HepG2 (cell line): ENCODE results near the gene TMCO6. TPM values are rescaled to one million over a fixed set of nuclear protein-coding genes. Genes with fewer than 3 reads are reported as not detected.

ENCODE experiments used
- ATAC-seq: fragments of 200-7000 bp; cut with Tn5 transposase; 3 replicates; pipeline ENCODE4 v1.9.1; 2020; ENCODE audit warnings: mild to moderate bottlenecking, moderate library complexity
- BruUV-seq: library from RNA; stranded (reverse); fragments of 400-500 nt; replicated peaks from 2 replicates; lab custom pipeline; 2021; lab: Mats Ljungman, UMichigan
- CTCF ChIA-PET: fragments of 300-600 bp; formaldehyde crosslinking; extraction: SDS; loops from one replicate; lab custom pipeline; 2021; ENCODE audit warnings: low total read pairs, inconsistent platforms, low intra/inter-chr PET ratio; lab: Yijun Ruan, JAX
- POLR2A ChIA-PET: fragments of 350-600 bp; sonication (Branson Sonifier 250); formaldehyde crosslinking; loops from one replicate; lab custom pipeline; 2020; ENCODE audit warnings: antibody characterized with exemption, inconsistent platforms; lab: Yijun Ruan, JAX
- DNase-seq: peaks from one replicate; pipeline ENCODE4 v3.0.0-alpha.2; 2015; ENCODE audit warnings: low spot score
- FAIRE-seq: peaks from 3 replicates; lab custom pipeline; 2011; peaks lifted over from hg19 to GRCh38; lab: Jason Lieb, UNC
- H2AFZ ChIP-seq: one replicate; pipeline ENCODE4 v1.6.1; 2011; ENCODE audit warnings: low read length, inconsistent platforms
- H3K27ac ChIP-seq: fragments of 300-600 bp; 3 replicates; pipeline ENCODE4 v1.8.0; 2011; ENCODE audit warnings: mixed run types, mild to moderate bottlenecking, mixed read lengths, low read length, inconsistent platforms; ENCODE audit not compliant: insufficient read depth; ENCODE audit errors: extremely low read length
- H3K27me3 ChIP-seq, 2 experiments: fragments of 200-600 bp in 1 of 2; 2 replicates in 1 of 2; 3 replicates in 1 of 2; pipeline versions ENCODE4 v1.6.0 to v1.8.0; 2011; ENCODE audit warnings: low read length in 2 of 2, mild to moderate bottlenecking in 2 of 2, moderate library complexity in 2 of 2, inconsistent platforms in 1 of 2; ENCODE audit not compliant: insufficient read depth in 2 of 2, control insufficient read depth in 1 of 2
- H3K36me3 ChIP-seq, 2 experiments: fragments of 200-600 bp in 1 of 2; replicated peaks in 1 of 2; 2 replicates in 1 of 2; 3 replicates in 1 of 2; pipeline versions ENCODE4 v1.5.1 to v1.8.0; 2011; ENCODE audit warnings: low read length in 2 of 2, inconsistent platforms in 1 of 2; ENCODE audit not compliant: insufficient read depth in 2 of 2, control insufficient read depth in 1 of 2
- H3K4me1 ChIP-seq: 2 replicates; pipeline ENCODE4 v1.5.1; 2012; ENCODE audit warnings: low read length, inconsistent platforms; ENCODE audit not compliant: insufficient read depth
- H3K4me2 ChIP-seq: 2 replicates; pipeline ENCODE4 v1.6.0; 2011; ENCODE audit warnings: low read depth, low read length, inconsistent platforms
- H3K4me3 ChIP-seq, 3 experiments: fragments of 200-600 bp in 1 of 3; sonication (generic), shearing (Covaris generic) in 1 of 3; replicated peaks in 1 of 3; 2 replicates each; pipeline ENCODE4 v1.5.1; 2011 to 2016; ENCODE audit warnings: low read length in 3 of 3, inconsistent platforms in 2 of 3, low read depth in 2 of 3, mild to moderate bottlenecking in 2 of 3, control low read depth in 1 of 3, mixed read lengths in 1 of 3; ENCODE audit not compliant: insufficient read depth in 1 of 3
- H3K79me2 ChIP-seq: one replicate; pipeline ENCODE4 v1.6.1; 2011; ENCODE audit warnings: low read length, inconsistent platforms; ENCODE audit not compliant: insufficient read depth
- H3K9ac ChIP-seq: 2 replicates; pipeline ENCODE4 v1.6.0; 2011; ENCODE audit warnings: mild to moderate bottlenecking, low read depth, low read length, inconsistent platforms; ENCODE audit not compliant: insufficient read depth
- H3K9me3 ChIP-seq: 2 replicates; pipeline ENCODE4 v1.5.1; 2012; ENCODE audit warnings: mild to moderate bottlenecking, low read length
- H4K20me1 ChIP-seq: 2 replicates; pipeline ENCODE4 v1.6.0; 2011; ENCODE audit warnings: inconsistent platforms, mild to moderate bottlenecking, low read length, moderate library complexity; ENCODE audit not compliant: insufficient read depth
- AFF4 ChIP-seq: sonication (generic); formaldehyde crosslinking; IDR thresholded peaks from 2 replicates; pipeline ENCODE4 v1.4.0; 2020; ENCODE audit warnings: missing genetic modification reagents
- AGO2 ChIP-seq: fragments of 200-400 bp; formaldehyde crosslinking; optimal IDR thresholded peaks from 2 replicates; pipeline ENCODE3; 2017; ENCODE audit warnings: mild to moderate bottlenecking, low read depth, low read length, moderate library complexity
- ARID2 ChIP-seq: sonication (generic); formaldehyde crosslinking; IDR thresholded peaks from 2 replicates; pipeline ENCODE4 v1.8.1; 2022; ENCODE audit warnings: mild to moderate bottlenecking, missing genetic modification reagents, borderline replicate concordance
- BHLHE40 ChIP-seq: IDR thresholded peaks from 2 replicates; pipeline ENCODE4 v1.6.1; 2011; ENCODE audit warnings: low read length, improper control_type of control experiment
- FOXP1 ChIP-seq, 2 experiments: fragments of 450-650 bp in 1 of 2; IDR thresholded peaks; 2 replicates each; pipeline ENCODE4 v1.6.1; 2017 to 2018; ENCODE audit warnings: antibody characterized with exemption in 1 of 2
- IRF1 ChIP-seq: sonication (generic); formaldehyde crosslinking; IDR thresholded peaks from 2 replicates; pipeline ENCODE4 v1.4.0; 2020; ENCODE audit warnings: low read depth, mild to moderate bottlenecking, missing genetic modification reagents
- POLR2AphosphoS5 ChIP-seq: IDR thresholded peaks from 2 replicates; pipeline ENCODE4 v1.6.1; 2012; ENCODE audit warnings: low read depth, low read length
- RBFOX2 ChIP-seq: fragments of 200-400 bp; formaldehyde crosslinking; IDR thresholded peaks from 2 replicates; pipeline ENCODE4 v1.6.1; 2017; ENCODE audit warnings: low read depth, mild to moderate bottlenecking, low read length
- SNAPC2 ChIP-seq: sonication (generic); formaldehyde crosslinking; IDR thresholded peaks from 2 replicates; pipeline ENCODE4 v1.8.1; 2022; ENCODE audit warnings: mild to moderate bottlenecking, missing genetic modification reagents
- THYN1 ChIP-seq: sonication (generic); formaldehyde crosslinking; IDR thresholded peaks from 2 replicates; pipeline ENCODE4 v1.8.1; 2023; ENCODE audit warnings: low read depth, mild to moderate bottlenecking, moderate library complexity, missing genetic modification reagents, borderline replicate concordance
- TOE1 ChIP-seq: sonication (generic); formaldehyde crosslinking; IDR thresholded peaks from 2 replicates; pipeline ENCODE4 v1.4.0; 2020; ENCODE audit warnings: mild to moderate bottlenecking, missing genetic modification reagents
- YY1 ChIP-seq: IDR thresholded peaks from 2 replicates; pipeline ENCODE4 v1.6.1; 2011; ENCODE audit warnings: low read length, low read depth, moderate library complexity, mild to moderate bottlenecking; ENCODE audit not compliant: insufficient read depth, insufficient replicate concordance
- ZBTB49 ChIP-seq: sonication (generic); formaldehyde crosslinking; IDR thresholded peaks from 2 replicates; pipeline ENCODE4 v1.4.0; 2020; ENCODE audit warnings: missing genetic modification reagents, borderline replicate concordance
- ZNF317 ChIP-seq: sonication (generic); formaldehyde crosslinking; IDR thresholded peaks from 2 replicates; pipeline ENCODE4 v1.5.0; 2020; ENCODE audit warnings: mild to moderate bottlenecking, missing genetic modification reagents
- ZNF746 ChIP-seq: sonication (generic); formaldehyde crosslinking; IDR thresholded peaks from 2 replicates; pipeline ENCODE4 v1.8.0; 2022; ENCODE audit warnings: mild to moderate bottlenecking, missing genetic modification reagents
- ZNF850 ChIP-seq: sonication (generic); formaldehyde crosslinking; conservative IDR thresholded peaks from 2 replicates; pipeline ENCODE4 v1.9.0; 2021; ENCODE audit warnings: mild to moderate bottlenecking, missing genetic modification reagents
- whole genome bisulfite sequencing: methylation state at CpG from one replicate; pipeline ENCODE4 v1.1.6; 2017; ENCODE audit warnings: low lambda C conversion rate; 5-methylcytosine and 5-hydroxymethylcytosine counted together
- in situ Hi-C: cut with HindIII; loops from 2 replicates; pipeline ENCODE4 v1.10.0; 2017; ENCODE audit warnings: low pct_unique_long_range_greater_than_20kb; ENCODE audit not compliant: extremely low pct_ligation_motif_present
- intact Hi-C: fragments of 100-400 bp; cut with micrococcal nuclease; formaldehyde crosslinking; loops from one replicate; pipeline ENCODE4 v1.10.0; 2022; ENCODE audit not compliant: unreplicated experiment
- polyA plus RNA-seq, 8 experiments: library from polyadenylated mRNA; depleted of rRNA in 3 of 8; stranded (reverse) in 7 of 8; unstranded in 1 of 8; fragments of >200 nt; fragmentation: Illumina TruSeq in 4 of 8; extraction: Trizol in 4 of 8; gene quantifications; 2 replicates each; pipeline versions ENCODE4 v1.2.1 to v1.2.3, GENCODE V29; 2011 to 2016; ENCODE audit warnings: low read depth in 4 of 8, missing spikeins in 1 of 8, mixed read lengths in 1 of 8; ENCODE audit not compliant: insufficient read depth in 1 of 8
- total RNA-seq, 5 experiments: library from RNA; depleted of rRNA; stranded (reverse); fragments of >200 nt; fragmentation: Illumina TruSeq; extraction: Trizol; gene quantifications; 2 replicates each; pipeline ENCODE4 v1.2.3, GENCODE V29; 2016; ENCODE audit warnings: low read depth in 1 of 5

The TMCO6 gene
- total and polyA plus RNA-seq, 2 of the 13 experiments (the other 11 are each of a cell fraction or from before 2014, with no cell fraction given), result 16.6 to 28.2 TPM

- peak; percentile 48; the same call in 1 of the 2 replicates for TF ChIP-seq ZNF317
- TF ChIP-seq YY1, result peak; percentile 64
These were observed 428 bp upstream of the TMCO6 start (continued) for GRCh38 chr5:140638898-140639147.

DNA sequence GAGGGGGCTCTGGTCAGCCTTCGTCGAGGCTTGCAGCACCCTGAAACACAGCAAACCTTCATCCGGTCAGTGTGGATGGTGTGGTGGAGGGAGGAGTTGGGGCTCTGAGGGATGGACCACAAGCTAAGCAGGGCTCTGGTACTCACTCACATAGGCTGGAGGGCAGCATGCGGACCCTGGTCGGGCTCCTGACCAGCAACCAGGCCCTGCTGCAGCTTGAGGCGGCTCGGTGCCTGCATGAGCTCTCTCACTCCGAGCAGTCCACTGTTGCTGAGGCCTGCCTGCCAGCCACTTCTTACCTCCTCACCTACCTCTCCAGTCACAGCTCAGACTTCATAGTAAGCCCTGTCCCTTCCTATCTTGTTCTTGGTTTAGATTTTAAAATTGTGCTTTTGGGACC lies 2.5 kb downstream of the TMCO6 start:
- in situ Hi-C loops, result no loop called here
- Histone ChIP-seq H3K79me2 (peaks cover 39% of the 10 kb centered on the region), H3K27me3 (no peaks in the 10 kb centered on the region), H3K9me3 (no peaks in the 10 kb centered on the region), H3K9ac (no peak overlapping the region), H3K4me3 (no peak overlapping the region), H3K4me1 (peaks cover 61% of the 10 kb centered on the region), H3K27ac (no peak overlapping the region), H2AFZ (no peak overlapping the region), H3K4me2 (0 out of 2 replicates have a peak overlapping the region, but pooled peaks have one; percentile 84), H3K36me3 (peaks cover 11 to 33% of the 10 kb centered on the region in 2 experiments; a peak in 4 of 5 replicates), H4K20me1 (no peaks in the 10 kb centered on the region)
- POLR2A ChIA-PET, result interaction anchor here (1.4 to 2.8 kb wide), 4 partner anchors 49 to 240 kb away, joined by 3 to 9 read pairs (median 7); partner anchors contain the start of genes ANKHD1, EIF4EBP3, HARS1 and HARS2
- WGBS, result 100% methylated on average over 3 of the region's 8 CpGs
- DNase-seq (no peak), ATAC-seq (no peak), FAIRE-seq (no peak)
- no TSS peak for BruUV-seq
- TF ChIP-seq POLR2AphosphoS5 (no peak), ZNF850 (CRISPR knock-in tag) (no peak), BHLHE40 (no peak), ZNF746 (CRISPR knock-in tag) (no peak), FOXP1 (IDR thresholded peaks at IDR 0.05) (no peak), FOXP1 (CRISPR knock-in tag; IDR thresholded peaks at IDR 0.05) (no peak), AFF4 (no peak), AGO2 (peak; percentile 34), TOE1 (no peak), IRF1 (CRISPR knock-in tag) (no peak), ZBTB49 (CRISPR knock-in tag) (no peak), THYN1 (CRISPR knock-in tag) (no peak), RBFOX2 (0 out of 2 replicates have a peak, but pooled peaks have one; percentile 45), ARID2 (CRISPR knock-in tag) (0 out of 2 replicates have a peak, but pooled peaks have one; percentile 16), SNAPC2 (CRISPR knock-in tag) (no peak)
- CTCF ChIA-PET, result no interaction called here
- intact Hi-C loops, result loop anchor here (10.0 kb wide), 1 partner anchor 237 kb away; the partner anchor contains the start of gene ANKHD1
